Left lung (tissue), 10 donors: ENCODE data around the gene MPO. TPM values are rescaled to one million over a fixed set of nuclear protein-coding genes. Genes with fewer than 3 reads are reported as not detected.

Experiments
- ATAC-seq: fragments of 200-7000 bp; cut with Tn5 transposase; one replicate; pipeline ENCODE4 v1.9.1; 2020; ENCODE audit warnings: moderate library complexity
- DNase-seq, 4 donors: peaks; one replicate each; pipeline ENCODE4 v3.0.0-alpha.2; 2013 to 2020
- H3K27ac ChIP-seq, 2 donors: fragments of 200-600 bp; sonication (generic) in 1 of 2; one replicate each; pipeline versions ENCODE4 v1.5.0 to v1.8.0; 2020 to 2021
- H3K27me3 ChIP-seq, 2 donors: fragments of 200-600 bp; sonication (generic) in 1 of 2; one replicate each; pipeline versions ENCODE4 v1.5.0 to v1.8.0; 2020 to 2021
- H3K36me3 ChIP-seq, 2 donors: fragments of 200-600 bp; sonication (generic) in 1 of 2; one replicate each; pipeline versions ENCODE4 v1.5.0 to v1.8.0; 2020 to 2021
- H3K4me1 ChIP-seq, 2 donors: fragments of 200-600 bp; one replicate each; pipeline ENCODE4 v1.8.0; 2021
- H3K4me3 ChIP-seq, 2 donors: fragments of 200-600 bp; sonication (generic) in 1 of 2; one replicate each; pipeline versions ENCODE4 v1.5.0 to v1.8.0; 2020 to 2021; ENCODE audit warnings: mild to moderate bottlenecking in 1 of 2
- H3K9me3 ChIP-seq, 2 donors: fragments of 200-600 bp; sonication (generic) in 1 of 2; one replicate each; pipeline versions ENCODE4 v1.5.0 to v1.8.0; 2020 to 2021
- intact Hi-C, 2 donors: fragments of 100-400 bp; cut with DNase I; formaldehyde crosslinking; loops; one replicate each; pipeline versions ENCODE4 v1.11.2 to v1.14.2; 2022
- polyA plus RNA-seq, 6 donors: library from polyadenylated mRNA; unstranded; fragments of 120-200 nt; gene quantifications; one replicate each; pipeline ENCODE4 v1.2.1, GENCODE V29; 2013; ENCODE audit not compliant: insufficient read length in 6 of 6
- total RNA-seq, 2 donors: library from RNA; stranded (reverse); fragmentation: NEBNext Ultra II Directional; extraction: Animal tissue kit (Norgen Biotek cat#: 25700); gene quantifications; one replicate each; pipeline ENCODE4 v1.2.1, GENCODE V29; 2021
- TF ChIP-seq, protein P1 (sequence below), 2 donors: fragments of 200-600 bp; sonication (generic) in 1 of 2; IDR thresholded peaks; one replicate each; pipeline versions ENCODE4 v1.5.0 to v1.8.0; 2021; ENCODE audit warnings: antibody characterized with exemption in 2 of 2
- donor health status: DM: no; HTN: yes; CAD: no.
- donor health status: DM: no; HTN: no; CAD: no.

MPO gene
- total and polyA plus RNA-seq, 8 donors: 1.0 to 15.3 (median 11.2) TPM

DNA sequence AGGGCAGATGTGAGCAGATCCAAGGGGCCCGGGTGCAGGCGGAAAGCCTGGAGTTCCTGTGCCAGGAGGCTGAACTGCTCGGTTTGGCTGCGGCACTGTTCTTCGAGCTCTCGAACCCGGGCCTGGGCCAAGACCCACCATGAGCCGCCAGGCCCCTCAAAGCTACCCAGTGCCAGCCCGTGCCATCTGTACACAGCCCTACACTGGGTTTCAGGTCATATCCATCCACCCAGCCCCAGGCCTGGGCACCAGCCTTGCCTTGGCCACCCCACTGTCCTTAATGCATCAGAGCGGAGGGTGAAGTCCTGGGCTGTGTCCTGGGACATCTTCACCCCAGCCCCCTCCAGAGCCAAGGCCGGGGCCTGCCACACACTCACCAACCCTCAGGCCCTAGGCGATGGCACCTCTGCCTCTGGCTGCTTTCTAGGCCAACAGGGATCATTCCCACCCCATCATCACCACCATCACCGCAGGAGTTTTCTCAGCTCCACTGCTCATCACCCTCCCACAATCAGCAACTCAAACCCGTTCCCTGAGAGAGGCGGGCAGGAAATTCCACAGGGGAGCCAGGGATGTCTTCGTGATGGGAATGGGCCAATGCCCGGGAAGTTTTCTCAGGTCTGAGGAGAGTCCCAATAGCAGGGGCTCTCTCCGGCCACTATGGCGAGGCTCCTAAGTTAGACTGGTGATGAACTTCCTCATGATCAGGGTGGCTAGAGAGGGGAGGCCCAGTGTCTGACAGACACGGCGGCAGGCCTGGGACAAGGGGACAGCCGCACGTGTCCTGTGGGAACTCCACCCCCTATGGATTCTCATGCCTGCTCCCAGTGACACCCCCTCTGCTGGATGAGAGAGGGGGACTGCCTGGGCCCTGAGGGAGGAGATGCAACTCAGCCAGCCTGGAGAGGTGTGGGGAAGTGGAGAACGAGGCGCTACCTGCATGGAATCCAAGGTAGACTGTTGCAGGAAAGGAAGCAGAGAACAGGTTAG lies 38.7 kb upstream of the MPO start:
- Histone ChIP-seq H3K36me3 (no peaks in the 10 kb centered on the region), H3K27me3 (peaks cover 0 to 18% of the 10 kb centered on the region in 2 donors), H3K9me3 (no peaks in the 10 kb centered on the region), H3K4me3 (no peak overlapping the region), H3K4me1 (peaks cover 0 to 13% of the 10 kb centered on the region in 2 donors), H3K27ac (no peak overlapping the region)
- TF ChIP-seq, protein P1, sequence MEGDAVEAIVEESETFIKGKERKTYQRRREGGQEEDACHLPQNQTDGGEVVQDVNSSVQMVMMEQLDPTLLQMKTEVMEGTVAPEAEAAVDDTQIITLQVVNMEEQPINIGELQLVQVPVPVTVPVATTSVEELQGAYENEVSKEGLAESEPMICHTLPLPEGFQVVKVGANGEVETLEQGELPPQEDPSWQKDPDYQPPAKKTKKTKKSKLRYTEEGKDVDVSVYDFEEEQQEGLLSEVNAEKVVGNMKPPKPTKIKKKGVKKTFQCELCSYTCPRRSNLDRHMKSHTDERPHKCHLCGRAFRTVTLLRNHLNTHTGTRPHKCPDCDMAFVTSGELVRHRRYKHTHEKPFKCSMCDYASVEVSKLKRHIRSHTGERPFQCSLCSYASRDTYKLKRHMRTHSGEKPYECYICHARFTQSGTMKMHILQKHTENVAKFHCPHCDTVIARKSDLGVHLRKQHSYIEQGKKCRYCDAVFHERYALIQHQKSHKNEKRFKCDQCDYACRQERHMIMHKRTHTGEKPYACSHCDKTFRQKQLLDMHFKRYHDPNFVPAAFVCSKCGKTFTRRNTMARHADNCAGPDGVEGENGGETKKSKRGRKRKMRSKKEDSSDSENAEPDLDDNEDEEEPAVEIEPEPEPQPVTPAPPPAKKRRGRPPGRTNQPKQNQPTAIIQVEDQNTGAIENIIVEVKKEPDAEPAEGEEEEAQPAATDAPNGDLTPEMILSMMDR (IDR thresholded peaks at IDR 0.05): no peak
- ATAC-seq (no peak), DNase-seq (peak in 1 of 4 donors; percentile 59)
- intact Hi-C loops: loop anchor here in 1 of 2 donors (10.0 kb wide), 1 partner anchor 125 kb away; no protein-coding TSS in a partner anchor

- no peak for DNase-seq
- TF ChIP-seq, protein P1 (IDR thresholded peaks at IDR 0.05): no peak
- no peak overlapping the region for H3K4me3 ChIP-seq
- no peak overlapping the region for H3K27ac ChIP-seq
- no peaks in the 10 kb centered on the region for H3K9me3 ChIP-seq
- intact Hi-C loops: loop anchor here in 1 of 2 donors (10.0 kb wide), 1 partner anchor 126 kb away; no protein-coding TSS in a partner anchor
- peaks cover 0 to 5% of the 10 kb centered on the region in 2 donors for H3K4me1 ChIP-seq
- ATAC-seq: no peak
- peaks cover 0 to 11% of the 10 kb centered on the region in 2 donors for H3K27me3 ChIP-seq
- H3K36me3 ChIP-seq: no peaks in the 10 kb centered on the region
Measured at GRCh38 chr17:58318627-58319172, 38.0 kb upstream of the MPO start.

DNA sequence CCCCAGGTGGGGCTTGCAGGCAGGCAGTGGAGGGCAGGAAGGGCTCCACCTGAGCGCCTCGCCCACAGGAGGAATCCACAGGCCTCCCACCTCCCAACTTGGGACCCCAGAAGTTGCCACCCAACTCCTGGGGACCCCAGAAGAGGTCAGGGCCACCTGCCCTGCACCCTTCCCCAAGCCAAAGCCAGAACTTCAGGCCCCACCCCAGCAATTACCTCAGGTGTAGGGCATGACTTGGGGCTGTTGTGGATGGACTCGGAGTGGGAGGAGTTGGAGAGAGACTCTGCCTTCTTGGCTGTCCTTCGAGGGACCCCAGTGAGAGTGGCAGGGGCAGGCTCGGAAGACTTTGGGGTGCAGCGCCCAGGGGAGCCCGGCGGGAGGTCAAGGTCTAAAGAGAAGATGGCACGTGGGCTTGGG lies 37.3 kb upstream of the MPO start:
- intact Hi-C loops: loop anchor here in 1 of 2 donors (10.0 kb wide), 1 partner anchor 127 kb away; no protein-coding TSS in a partner anchor

DNA sequence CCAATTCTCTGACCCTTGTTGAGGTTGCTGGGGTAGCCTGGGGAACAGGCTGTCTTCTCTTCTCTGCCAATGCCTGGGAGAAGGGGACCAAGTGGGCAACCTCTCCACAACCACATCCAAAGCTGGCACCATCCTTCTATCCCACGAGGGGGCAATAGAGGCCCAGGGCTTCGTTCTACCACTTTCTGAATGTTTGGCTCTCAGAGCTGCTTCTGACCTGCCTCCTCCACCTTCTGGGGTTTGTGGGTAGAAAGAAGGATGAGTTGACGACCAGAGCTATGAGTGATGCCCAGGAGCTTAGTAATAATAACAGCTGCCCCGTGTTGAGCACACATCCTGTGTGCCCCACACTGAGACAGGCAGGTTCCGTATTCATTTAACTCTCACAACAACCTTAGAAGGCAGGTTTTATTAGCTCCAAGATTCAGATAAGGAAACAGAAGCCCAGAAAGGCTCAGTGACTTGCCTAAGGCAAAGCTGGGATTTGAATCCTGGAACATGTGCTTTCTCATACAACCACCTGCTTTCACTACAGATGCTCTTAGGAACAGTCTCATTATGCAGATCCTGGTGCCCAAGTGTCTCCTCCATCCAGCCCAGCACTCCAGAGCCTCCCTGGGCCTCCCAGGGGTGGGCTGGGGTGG lies 36.8 kb upstream of the MPO start:
- Histone ChIP-seq H3K27ac (no peak overlapping the region), H3K4me1 (peaks cover 0 to 5% of the 10 kb centered on the region in 2 donors), H3K9me3 (no peaks in the 10 kb centered on the region), H3K4me3 (no peak overlapping the region), H3K27me3 (no peaks in the 10 kb centered on the region), H3K36me3 (no peaks in the 10 kb centered on the region)
- ATAC-seq: peak; percentile 85
- intact Hi-C loops: loop anchor here in 1 of 2 donors (10.0 kb wide), 1 partner anchor 127 kb away; no protein-coding TSS in a partner anchor
- DNase-seq: no peak
- TF ChIP-seq, protein P1 (IDR thresholded peaks at IDR 0.05): peak; percentile 50 to 68

More for the DNA sequence above, 37.3 kb upstream of the MPO start:
- H3K4me1 ChIP-seq: peaks cover 0 to 5% of the 10 kb centered on the region in 2 donors
- DNase-seq (peak in 1 of 4 donors; percentile 55), ATAC-seq (no peak)
- H3K9me3 ChIP-seq: no peaks in the 10 kb centered on the region
- H3K27ac ChIP-seq: no peak overlapping the region
- H3K27me3 ChIP-seq: peaks cover 0 to 4% of the 10 kb centered on the region in 2 donors
- TF ChIP-seq, protein P1 (IDR thresholded peaks at IDR 0.05): no peak
- H3K36me3 ChIP-seq: no peaks in the 10 kb centered on the region
- no peak overlapping the region for H3K4me3 ChIP-seq
